ENCODE data around the gene CASP4.
"Not testable (repeated sequence)": the region's sequence is repeated elsewhere in the genome, so short reads cannot be mapped to it uniquely, and the experiment has no call there.

CASP4 gene

GRCh38 chr11:104968355-104968855, at the start of gene CASP4:
Gene CASP4 (minus strand): TSS chr11:104968574. CDS start chr11:104968525, 49 bp downstream.
- DNase-seq = peak; percentile 38

DNA sequence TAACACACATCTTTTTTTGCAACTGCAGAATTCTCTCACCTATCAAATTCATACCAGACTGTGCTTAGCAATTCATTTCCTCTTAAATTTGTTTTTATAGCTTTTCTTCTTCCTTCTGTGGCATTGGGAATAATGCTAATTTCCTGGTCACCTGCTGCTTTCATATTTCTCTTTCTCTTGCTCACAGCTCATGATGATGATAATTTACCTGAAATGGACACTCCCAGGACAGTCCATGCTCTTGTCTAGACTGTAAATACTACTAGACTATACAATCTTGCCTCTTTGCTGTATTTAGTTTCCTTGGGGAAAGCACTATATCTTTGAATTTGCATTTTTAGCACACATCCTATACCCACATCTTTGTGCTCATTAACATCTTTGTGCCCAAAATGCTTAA, 39.1 kb upstream of the CASP4 start:
- DNase-seq = no peak

- DNase-seq = no peak
Observed at GRCh38 chr11:105005451-105005845, 37.1 kb upstream of the CASP4 start.

DNA sequence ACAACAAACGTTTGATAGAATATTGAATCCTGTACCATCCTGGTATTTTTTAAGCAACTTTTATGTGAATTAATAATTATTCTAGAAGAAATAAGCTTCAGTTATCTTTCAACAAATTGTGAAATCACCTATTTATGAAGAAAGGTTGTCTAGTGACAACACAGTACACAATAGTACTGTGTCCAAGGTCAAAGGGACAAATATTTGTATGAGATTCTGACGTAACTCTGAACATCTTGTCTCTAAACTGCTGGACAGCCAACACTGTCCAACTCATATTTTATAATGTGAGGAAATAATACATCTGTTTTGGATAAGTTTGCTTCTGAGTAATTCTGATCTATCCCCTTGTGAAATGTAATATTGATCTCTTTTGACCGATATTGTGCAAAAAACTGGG, 35.6 kb upstream of the CASP4 start:
- DNase-seq = no peak

- no peak for DNase-seq
Observed at GRCh38 chr11:105003151-105003550, 34.8 kb upstream of the CASP4 start.

GRCh38 chr11:105000797-105001196, 32.4 kb upstream of the CASP4 start:
- DNase-seq = no peak

DNA sequence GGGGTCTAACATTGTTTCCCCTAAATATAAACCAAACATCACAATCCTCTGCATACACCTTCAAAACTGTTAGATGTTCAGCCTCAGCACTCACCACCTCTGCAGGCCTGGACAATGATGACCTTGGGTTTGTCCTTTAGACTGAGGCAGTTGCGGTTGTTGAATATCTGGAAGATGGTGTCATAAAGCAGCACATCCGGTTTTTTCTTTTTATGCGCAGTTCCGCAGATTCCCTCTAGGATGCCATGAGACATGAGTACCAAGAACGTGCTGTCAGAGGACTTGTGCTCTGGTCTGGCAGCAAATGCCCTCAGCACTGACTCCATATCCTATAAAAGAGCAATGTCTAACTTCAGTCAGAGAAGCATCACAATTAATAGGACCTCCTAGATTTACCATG, 31.8 kb upstream of the CASP4 start:
- DNase-seq = no peak

- no peak for DNase-seq
Observed at GRCh38 chr11:104999721-105000120, 31.3 kb upstream of the CASP4 start.

GRCh38 chr11:104997288-104997687, 28.9 kb upstream of the CASP4 start:
- DNase-seq = no peak

- peak; percentile 80 for DNase-seq
Observed at GRCh38 chr11:104995001-104995408, 26.6 kb upstream of the CASP4 start.

GRCh38 chr11:104992781-104993180, 24.4 kb upstream of the CASP4 start:
- no peak for DNase-seq

- no peak for DNase-seq
Observed at GRCh38 chr11:104991994-104992393, 23.6 kb upstream of the CASP4 start.

DNA sequence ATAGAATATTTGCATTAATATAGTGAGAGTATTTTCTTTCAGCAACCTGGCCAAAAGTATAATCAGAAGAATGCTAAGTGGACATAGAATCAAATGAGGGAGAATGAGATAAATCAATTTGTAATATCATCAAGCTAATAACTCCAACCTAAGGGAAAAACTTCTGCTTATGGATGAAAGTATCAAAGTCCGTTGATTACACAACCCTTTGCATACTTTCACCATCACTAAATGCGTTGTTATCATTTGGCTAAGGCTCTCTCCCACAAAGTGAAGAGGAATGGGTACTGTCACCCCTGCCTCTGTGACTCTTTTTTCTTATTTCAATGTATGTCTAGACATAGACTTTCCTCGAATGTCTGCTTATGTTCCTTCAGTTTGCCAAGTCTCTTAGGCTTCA, 16.4 kb upstream of the CASP4 start:
- DNase-seq = no peak

GRCh38 chr11:104979839-104980238, 11.5 kb upstream of the CASP4 start:
- DNase-seq = no peak

GRCh38 chr11:104973616-104974015, 5.2 kb upstream of the CASP4 start:
- no peak for DNase-seq

DNA sequence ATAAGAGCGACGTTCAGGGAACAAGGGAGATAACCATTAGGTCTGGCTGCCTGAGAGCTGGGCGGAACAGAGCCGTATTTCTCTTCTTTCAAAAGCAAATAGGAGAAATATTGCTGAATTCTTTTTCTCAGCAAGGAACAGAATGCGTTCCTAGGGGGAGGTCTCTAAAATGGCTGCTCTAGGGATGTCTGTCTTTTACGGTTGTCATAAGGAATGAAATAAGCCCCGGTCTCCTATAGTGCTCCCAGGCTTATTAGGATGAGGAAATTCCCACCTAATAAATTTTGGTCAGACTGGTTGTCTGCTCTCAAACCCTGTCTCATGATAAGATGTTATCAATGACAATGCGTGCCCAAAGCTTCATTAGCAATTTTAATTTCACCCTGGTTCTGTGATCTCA, 4.5 kb upstream of the CASP4 start:
- DNase-seq = not testable (repeated sequence)

DNA sequence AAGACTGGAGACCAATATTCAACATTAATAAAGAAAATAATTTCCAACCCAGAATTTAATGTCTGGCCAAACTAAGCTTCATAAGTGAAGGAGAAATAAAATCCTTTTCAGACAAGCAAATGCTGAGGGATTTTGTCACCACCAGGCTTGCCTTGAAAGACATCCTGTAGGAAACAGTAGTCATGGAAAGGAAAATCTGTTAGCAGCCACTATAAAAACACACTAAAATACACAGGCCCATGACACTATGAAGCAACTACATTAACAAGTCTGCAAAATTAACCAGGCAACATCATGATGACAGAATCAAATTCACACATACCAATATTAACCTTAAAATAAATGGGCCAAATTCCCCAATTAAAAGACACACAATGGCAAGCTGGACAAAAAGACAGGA, 2.4 kb upstream of the CASP4 start:
- DNase-seq = no peak

DNA sequence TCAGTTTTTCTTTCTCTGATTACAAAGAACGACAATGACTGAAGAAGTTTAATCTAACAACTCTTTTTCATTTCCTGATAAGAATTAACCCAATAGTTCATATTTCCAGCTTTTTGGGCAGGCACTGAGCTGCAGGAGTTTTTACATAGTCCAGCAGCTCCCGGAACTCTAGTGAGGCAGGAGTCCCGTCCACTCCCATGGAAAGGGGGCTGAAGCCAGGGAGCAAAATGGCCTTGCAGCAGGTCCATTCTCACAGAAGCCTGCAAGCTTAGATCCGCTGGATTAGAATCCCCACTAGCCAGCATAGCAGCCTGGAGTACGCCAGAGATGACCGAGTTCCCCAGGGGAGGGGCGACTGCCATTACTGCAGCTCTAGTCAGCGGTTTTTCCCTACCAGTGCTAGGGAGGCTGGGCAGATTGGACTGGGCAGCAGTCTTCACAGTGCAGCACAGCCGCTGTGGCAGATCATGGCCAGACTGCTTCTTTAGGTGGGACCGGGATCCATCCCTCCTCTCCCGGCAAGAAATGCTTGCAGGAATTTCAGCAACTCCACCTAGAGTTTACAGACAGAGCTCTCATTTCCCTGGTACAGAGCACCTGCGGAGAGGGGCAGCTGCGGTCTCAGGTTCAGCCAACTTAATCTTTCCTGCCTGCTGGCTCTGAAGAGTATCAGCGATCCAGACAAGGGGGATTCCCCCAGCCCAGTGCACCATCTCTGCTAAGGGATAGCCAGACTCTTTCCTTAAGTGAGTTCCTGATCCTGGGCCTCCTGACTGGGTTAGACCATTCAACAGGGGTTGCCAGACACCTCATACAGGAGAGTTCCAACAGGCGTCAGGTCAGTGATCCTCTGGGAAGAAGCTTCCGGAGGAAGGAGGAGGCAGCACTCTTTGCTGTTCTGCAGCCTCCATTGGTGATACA, 742 bp upstream of the CASP4 start:
- peak; percentile 29 for DNase-seq

- peak; percentile 10 for DNase-seq
Observed at GRCh38 chr11:104967534-104968354, 630 bp downstream of the CASP4 start.

DNA sequence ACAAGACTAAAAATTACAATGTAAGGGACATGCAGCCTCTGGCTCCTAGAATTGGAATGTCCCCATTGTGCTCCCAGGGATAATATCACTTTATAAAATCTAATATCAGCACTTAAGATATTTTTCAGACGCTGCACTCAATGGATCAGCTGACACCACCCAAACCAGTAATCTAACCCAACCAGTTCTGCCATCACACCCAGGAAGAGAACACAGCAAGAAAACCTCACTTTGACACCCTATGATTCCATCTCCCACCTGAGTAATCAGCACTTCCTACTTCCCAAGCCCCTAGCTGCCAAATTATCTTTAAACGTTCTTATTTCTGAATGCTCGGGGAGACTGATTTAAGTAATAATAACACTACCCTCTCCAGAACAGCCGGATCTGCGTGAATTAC, 2.6 kb downstream of the CASP4 start:
- no peak for DNase-seq

- no peak for DNase-seq
Observed at GRCh38 chr11:104964247-104964646, 4.1 kb downstream of the CASP4 start.

DNA sequence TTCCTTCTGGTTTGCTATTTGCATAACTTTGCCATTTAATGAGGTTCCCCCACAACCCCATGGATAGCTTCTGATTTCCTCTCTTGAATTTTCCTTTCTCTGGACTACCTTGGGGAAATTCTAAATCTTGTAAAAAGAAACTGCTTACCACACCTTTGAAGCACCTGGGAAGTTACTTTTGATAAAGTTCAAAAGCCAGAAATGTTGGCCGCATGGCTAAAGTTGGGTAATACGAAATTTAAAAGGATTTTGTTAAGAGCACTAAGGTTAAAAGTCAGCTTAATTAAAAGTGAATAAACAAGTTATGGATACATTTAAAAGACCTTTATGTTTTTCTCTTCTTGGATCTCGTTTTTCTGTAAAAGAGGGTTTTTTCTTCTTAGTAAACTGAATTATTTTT, 5.5 kb downstream of the CASP4 start:
- no peak for DNase-seq

DNA sequence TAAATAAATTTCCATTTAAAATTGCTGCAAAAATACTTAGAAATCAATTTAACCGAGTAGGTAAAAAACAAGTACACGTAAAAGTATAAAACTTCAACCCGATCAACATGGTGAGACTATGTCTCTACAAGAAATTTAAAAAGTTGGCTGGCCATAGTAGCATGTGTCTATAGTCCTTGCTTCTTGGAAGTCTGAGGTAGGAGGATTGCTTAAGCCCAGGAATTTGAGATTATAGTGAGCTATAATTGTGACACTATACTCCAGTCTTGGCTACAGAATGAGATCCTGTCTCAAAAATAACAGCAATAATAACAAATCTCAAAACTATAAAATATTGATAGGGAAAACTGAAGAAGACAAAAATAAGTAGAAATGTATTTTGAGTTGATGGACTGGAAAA, 11.1 kb downstream of the CASP4 start:
- DNase-seq = no peak

- no peak for DNase-seq
Observed at GRCh38 chr11:104956528-104956927, 11.8 kb downstream of the CASP4 start.
